ENCODE results near the gene MYLIP. TPM values are rescaled to one million over a fixed set of nuclear protein-coding genes. Genes with fewer than 3 reads are reported as not detected.

MYLIP gene
- total RNA-seq, 1 donor = 171 TPM

DNA sequence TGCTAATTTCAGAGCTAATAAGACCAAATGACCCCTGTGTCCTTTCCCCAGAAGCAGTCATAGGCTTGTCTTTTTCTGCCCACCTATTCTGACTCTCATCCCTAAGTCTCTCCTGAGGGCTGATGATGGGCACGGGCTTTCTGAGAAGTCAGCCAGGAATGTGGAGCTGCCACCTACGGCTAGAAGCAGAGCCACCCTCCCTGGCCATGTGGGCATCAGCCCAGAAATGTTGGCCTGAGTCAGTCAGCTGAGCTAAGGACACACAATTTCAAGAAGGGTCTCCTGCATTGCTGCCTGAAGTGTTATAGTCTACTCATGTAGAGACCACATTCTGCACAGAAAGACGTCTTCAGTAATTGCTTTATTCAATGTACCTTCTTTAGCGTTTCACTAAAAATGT, 17.1 kb downstream of the MYLIP start:
- no peak overlapping the region for H3K4me3 ChIP-seq (ENCODE audit: low read length)
- no peaks in the 10 kb centered on the region for H3K9me3 ChIP-seq (ENCODE audit: low read depth, low read length)
- no peaks in the 10 kb centered on the region for H3K27me3 ChIP-seq (ENCODE audit: insufficient read depth, low read length)
- H3K4me1 ChIP-seq (ENCODE audit: insufficient read depth, low read length) = no peaks in the 10 kb centered on the region

DNA sequence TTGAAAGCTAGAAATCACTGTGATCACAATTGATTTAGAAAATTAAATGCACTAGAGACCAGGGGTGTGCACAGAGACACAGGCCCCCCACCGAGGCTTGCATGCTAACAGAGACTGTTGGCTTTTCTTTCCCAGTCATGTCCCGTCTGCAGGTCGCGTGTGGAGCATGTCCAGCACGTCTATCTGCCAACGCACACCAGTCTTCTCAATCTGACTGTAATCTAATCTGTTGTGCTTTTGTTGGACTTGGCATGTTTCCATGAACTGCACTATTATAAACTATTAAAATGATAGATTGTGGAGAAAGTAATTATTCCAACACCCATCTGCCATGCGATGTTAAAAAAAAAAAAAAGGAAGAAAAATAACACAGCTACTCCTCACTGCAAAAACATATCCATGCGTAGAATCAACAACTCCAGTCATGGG, 17.7 kb downstream of the MYLIP start:
- Histone ChIP-seq H3K4me1 (ENCODE audit: insufficient read depth, low read length) (no peaks in the 10 kb centered on the region), H3K9me3 (ENCODE audit: low read depth, low read length) (no peaks in the 10 kb centered on the region), H3K27me3 (ENCODE audit: insufficient read depth, low read length) (no peaks in the 10 kb centered on the region), H3K4me3 (ENCODE audit: low read length) (no peak overlapping the region)

DNA sequence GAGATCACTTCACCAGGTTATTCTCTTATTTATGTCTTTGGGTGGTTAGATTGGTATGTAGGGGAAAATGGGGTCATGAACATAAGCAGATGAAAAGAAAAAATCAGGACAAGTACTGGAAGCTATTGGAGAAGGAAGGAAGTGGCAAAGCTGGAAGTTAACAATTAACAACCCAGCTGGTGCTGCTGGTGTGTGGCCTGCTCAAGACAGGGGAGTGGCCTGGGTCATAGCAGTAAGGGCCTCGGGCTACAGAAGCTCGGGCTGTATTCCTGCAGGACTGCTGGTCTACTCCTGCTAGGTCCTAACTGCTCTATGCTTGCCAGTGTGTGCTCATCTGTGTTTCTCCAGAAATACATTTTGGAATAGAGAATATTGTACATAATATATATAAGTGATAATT, 19.6 kb downstream of the MYLIP start:
- H3K4me1 ChIP-seq (ENCODE audit: insufficient read depth, low read length) = no peaks in the 10 kb centered on the region
- H3K9me3 ChIP-seq (ENCODE audit: low read depth, low read length) = no peaks in the 10 kb centered on the region
- no peak overlapping the region for H3K4me3 ChIP-seq (ENCODE audit: low read length)
- no peaks in the 10 kb centered on the region for H3K27me3 ChIP-seq (ENCODE audit: insufficient read depth, low read length)

DNA sequence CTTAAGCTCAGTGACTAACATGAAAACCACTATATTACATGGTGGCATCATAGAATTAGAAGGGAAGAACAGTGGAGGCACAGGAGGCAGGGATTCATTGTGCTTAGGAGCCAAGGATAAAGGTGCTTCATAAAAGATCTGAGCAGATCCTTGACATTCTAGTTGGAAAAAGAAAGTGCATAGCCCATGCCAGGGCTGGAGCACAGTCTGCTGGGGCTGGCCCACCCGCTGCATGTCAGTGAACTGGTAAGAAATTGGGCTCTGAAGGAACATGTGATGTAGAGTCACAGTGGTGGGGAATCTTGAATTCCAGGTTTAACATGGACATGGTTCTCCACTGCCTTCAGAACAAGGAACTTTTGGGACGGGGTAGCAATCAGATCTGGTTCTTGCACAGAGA, 20.4 kb downstream of the MYLIP start:
- Histone ChIP-seq H3K4me1 (ENCODE audit: insufficient read depth, low read length) (no peaks in the 10 kb centered on the region), H3K4me3 (ENCODE audit: low read length) (no peak overlapping the region), H3K27me3 (ENCODE audit: insufficient read depth, low read length) (no peaks in the 10 kb centered on the region), H3K9me3 (ENCODE audit: low read depth, low read length) (no peaks in the 10 kb centered on the region)

DNA sequence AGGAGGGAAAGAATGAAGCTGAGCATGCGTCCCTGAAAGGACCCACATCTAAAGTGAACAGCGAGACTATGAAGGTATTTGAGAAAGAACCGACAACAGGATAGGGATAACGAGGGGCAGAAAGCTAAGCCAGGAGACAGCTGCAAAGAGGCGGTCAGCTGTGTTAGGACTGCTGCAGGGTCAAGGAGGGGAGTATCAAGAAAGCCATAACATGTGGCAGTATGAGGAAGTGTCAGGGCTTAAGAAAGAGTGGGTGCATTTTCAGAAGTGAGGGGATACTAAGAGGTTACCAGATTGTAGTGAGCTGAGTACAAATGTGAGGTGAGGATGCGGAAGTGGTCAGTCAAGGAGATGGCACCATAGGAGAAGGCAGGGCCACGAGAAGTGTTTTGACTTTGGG, 21.2 kb downstream of the MYLIP start:
- Histone ChIP-seq H3K27me3 (ENCODE audit: insufficient read depth, low read length) (no peaks in the 10 kb centered on the region), H3K9me3 (ENCODE audit: low read depth, low read length) (no peaks in the 10 kb centered on the region), H3K4me3 (ENCODE audit: low read length) (no peak overlapping the region), H3K4me1 (ENCODE audit: insufficient read depth, low read length) (no peaks in the 10 kb centered on the region)

DNA sequence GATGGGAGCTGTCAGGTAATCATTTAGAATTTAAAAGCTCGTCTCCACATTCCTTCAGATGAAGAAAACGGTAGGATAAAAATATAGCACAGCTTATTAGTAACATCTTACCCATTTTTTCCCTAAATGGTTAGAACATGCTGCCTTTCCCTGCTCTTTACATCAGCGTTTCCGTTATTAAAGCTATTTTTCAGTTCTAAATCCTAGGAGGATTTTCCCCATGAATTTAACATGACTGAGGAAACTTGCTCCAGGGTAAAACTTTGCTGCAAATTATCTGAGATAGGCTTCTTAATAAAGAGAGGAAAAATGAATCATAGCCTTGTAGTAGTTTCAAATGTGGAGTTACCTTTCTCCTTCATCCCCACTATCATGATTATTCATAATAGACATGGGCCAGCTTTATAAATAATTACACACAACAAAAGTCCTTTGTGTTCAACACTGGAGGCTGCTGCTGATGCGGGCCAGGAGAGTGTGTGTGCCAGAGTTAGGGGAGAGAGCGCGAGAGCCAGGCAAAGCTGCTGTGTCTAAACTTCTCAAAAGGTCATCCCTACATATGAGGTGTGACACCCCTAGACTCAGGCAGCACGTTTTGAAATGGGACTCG, 24.4 kb downstream of the MYLIP start:
- Histone ChIP-seq H3K4me3 (ENCODE audit: low read length) (no peak overlapping the region), H3K27me3 (ENCODE audit: insufficient read depth, low read length) (no peaks in the 10 kb centered on the region), H3K4me1 (ENCODE audit: insufficient read depth, low read length) (no peaks in the 10 kb centered on the region), H3K9me3 (ENCODE audit: low read depth, low read length) (no peaks in the 10 kb centered on the region)

DNA sequence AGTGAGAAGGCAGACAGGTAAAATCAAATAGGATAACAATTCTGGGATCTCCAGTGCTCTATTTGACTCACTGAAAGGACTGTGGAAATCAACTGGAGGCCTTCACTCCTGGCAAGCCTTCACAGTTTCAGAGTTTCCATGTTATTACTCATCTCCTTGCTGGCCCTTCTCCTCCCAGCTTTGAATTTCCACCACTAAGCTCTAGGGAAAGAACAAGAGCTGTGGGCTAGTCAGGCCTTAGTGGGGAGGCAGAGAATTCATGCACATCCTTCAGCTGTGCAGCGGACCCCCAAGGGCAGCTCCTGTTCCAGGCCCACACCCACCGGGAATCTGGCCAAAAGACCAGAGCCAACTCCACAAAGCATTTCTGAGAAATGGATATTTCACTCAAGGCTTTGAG, 26.0 kb downstream of the MYLIP start:
- no peaks in the 10 kb centered on the region for H3K9me3 ChIP-seq (ENCODE audit: low read depth, low read length)
- no peaks in the 10 kb centered on the region for H3K4me1 ChIP-seq (ENCODE audit: insufficient read depth, low read length)
- H3K27me3 ChIP-seq (ENCODE audit: insufficient read depth, low read length) = no peaks in the 10 kb centered on the region
- no peak overlapping the region for H3K4me3 ChIP-seq (ENCODE audit: low read length)

DNA sequence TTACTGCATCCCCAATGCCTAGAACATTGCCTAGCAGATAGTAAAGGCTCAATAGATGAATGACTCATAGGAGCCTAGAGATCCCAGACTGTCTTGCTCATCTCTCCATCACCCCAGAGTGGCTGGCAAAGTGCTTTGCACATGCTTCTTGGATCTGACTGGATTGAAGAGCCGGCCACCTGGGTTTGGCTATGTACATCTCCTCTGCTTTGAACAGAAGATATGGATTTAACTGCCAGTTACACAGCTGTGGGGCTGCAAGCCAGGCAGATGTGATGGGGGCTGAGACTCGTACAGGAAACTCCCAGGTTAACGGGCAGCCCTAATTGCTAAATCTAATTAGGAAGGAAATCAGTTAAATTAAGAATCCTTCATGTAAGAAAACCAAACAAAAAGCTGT, 28.6 kb downstream of the MYLIP start:
- Histone ChIP-seq H3K4me1 (ENCODE audit: insufficient read depth, low read length) (no peaks in the 10 kb centered on the region), H3K4me3 (ENCODE audit: low read length) (no peak overlapping the region)

DNA sequence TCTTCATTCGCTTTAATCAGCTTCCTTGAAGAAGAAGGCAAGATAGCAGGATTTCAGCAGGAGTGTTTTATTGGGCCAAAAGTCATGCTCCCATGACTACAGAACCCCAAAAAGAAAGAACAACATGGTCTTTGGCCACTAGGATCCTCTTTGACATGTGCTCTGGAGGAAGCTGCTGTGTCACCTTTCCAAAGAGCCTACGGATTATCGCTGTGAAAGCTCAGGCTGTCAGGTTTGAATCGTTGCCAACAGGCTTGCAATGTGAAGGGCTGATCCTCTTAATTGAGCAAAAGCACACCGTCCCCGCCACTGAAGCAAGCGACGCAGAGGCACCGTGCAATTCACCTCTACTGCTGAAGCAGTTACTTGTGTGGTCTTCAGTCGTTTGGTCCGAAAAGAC, 29.0 kb downstream of the MYLIP start:
- Histone ChIP-seq H3K4me1 (ENCODE audit: insufficient read depth, low read length) (no peaks in the 10 kb centered on the region), H3K27me3 (ENCODE audit: insufficient read depth, low read length) (no peaks in the 10 kb centered on the region), H3K4me3 (ENCODE audit: low read length) (no peak overlapping the region), H3K9me3 (ENCODE audit: low read depth, low read length) (no peaks in the 10 kb centered on the region)

More for the DNA sequence above, 28.6 kb downstream of the MYLIP start:
- Histone ChIP-seq H3K27me3 (ENCODE audit: insufficient read depth, low read length) (no peaks in the 10 kb centered on the region), H3K9me3 (ENCODE audit: low read depth, low read length) (no peaks in the 10 kb centered on the region)

DNA sequence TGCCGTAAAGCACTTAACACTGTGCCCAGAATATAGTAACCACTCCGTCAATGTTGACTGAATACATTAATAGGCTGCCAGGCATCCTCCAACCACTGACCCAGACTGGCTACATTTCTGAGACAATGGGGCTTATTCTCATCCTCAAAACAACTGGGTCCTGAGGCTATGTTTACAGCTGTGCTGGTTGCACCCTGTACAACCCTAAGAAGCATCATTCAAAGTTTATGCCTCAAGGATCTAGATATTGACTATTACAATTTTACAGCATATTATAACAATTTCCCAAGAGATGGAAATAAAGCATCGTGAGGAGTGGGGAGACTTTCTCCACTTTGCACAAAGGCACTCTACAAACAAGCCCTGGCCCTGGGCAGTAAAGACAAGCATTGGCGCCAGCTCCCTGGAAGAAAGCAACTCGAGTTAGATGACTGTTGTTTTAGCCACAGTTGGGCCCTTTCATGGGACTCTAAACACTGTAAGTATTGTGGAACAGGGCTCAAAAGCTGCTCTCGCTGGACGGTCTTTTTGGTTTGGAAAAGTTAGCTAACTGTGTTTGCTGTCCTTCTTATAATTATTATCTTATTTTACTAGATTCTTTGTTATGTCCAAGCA, 30.2 kb downstream of the MYLIP start:
- no peaks in the 10 kb centered on the region for H3K27me3 ChIP-seq (ENCODE audit: insufficient read depth, low read length)

DNA sequence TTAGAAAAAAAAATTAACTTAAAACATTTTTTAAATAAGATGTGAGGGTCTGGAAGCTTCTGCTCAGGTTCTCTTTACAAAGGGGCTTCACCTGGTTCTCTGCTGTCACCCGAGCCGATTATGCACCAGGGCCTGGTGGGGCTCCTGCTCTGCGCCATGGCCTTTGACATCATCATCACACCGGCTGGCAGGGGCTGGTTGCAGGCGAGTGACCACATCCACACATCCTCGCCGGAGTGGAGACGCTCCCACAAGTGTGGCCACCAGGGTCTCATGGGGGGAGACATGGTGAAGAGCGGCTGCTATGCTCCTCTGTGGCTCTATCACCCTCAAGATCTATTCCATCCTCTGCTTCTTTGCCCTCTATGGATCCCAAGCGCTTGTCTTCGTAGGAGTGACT, 31.9 kb downstream of the MYLIP start:
- no peaks in the 10 kb centered on the region for H3K4me1 ChIP-seq (ENCODE audit: insufficient read depth, low read length)

More for the DNA sequence above, 30.2 kb downstream of the MYLIP start:
- Histone ChIP-seq H3K4me3 (ENCODE audit: low read length) (no peak overlapping the region), H3K9me3 (ENCODE audit: low read depth, low read length) (no peaks in the 10 kb centered on the region), H3K4me1 (ENCODE audit: insufficient read depth, low read length) (no peaks in the 10 kb centered on the region)

DNA sequence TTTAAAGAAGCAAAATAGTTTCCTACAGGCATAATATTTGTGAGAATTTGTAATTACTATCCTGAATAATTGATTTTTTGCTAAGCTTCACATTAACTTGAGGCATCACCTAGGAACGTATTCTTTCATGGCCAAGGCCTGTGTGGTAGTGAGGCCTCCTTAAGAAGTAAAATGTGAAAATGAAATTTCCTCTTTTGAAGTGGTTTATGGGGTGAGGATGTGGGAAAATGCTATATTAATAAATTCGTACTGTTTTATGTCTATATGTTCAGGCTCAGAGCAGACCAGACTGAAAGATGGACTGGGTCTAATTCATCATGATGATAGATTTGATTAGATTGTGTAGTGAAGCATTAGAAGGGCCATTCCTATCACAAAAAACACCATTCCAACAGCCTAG, 33.1 kb downstream of the MYLIP start:
- Histone ChIP-seq H3K9me3 (ENCODE audit: low read depth, low read length) (no peaks in the 10 kb centered on the region), H3K4me3 (ENCODE audit: low read length) (no peak overlapping the region), H3K4me1 (ENCODE audit: insufficient read depth, low read length) (no peaks in the 10 kb centered on the region), H3K27me3 (ENCODE audit: insufficient read depth, low read length) (no peaks in the 10 kb centered on the region)

More for the DNA sequence above, 31.9 kb downstream of the MYLIP start:
- no peaks in the 10 kb centered on the region for H3K27me3 ChIP-seq (ENCODE audit: insufficient read depth, low read length)
- no peak overlapping the region for H3K4me3 ChIP-seq (ENCODE audit: low read length)
- no peaks in the 10 kb centered on the region for H3K9me3 ChIP-seq (ENCODE audit: low read depth, low read length)

DNA sequence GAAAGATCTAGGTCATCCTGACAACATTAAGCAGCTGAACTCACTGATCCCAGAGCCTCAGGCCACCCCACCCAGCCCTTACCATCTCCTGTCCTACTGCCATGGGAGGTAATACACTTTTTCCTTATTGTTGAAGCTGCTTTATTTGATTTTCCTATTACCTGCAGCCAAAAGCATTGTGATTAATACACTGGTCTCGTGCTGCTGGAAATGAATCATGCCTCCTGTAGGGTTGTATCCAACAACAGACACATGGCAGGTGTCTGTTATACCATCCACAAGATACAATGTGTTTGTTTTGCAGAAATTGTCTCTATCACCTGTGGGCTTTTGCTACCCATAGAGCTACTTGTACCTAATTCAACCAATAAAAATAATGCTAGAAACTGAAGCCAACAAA, 34.2 kb downstream of the MYLIP start:
- no peaks in the 10 kb centered on the region for H3K4me1 ChIP-seq (ENCODE audit: insufficient read depth, low read length)
- H3K27me3 ChIP-seq (ENCODE audit: insufficient read depth, low read length) = no peaks in the 10 kb centered on the region
- H3K4me3 ChIP-seq (ENCODE audit: low read length) = no peak overlapping the region
- H3K9me3 ChIP-seq (ENCODE audit: low read depth, low read length) = no peaks in the 10 kb centered on the region

DNA sequence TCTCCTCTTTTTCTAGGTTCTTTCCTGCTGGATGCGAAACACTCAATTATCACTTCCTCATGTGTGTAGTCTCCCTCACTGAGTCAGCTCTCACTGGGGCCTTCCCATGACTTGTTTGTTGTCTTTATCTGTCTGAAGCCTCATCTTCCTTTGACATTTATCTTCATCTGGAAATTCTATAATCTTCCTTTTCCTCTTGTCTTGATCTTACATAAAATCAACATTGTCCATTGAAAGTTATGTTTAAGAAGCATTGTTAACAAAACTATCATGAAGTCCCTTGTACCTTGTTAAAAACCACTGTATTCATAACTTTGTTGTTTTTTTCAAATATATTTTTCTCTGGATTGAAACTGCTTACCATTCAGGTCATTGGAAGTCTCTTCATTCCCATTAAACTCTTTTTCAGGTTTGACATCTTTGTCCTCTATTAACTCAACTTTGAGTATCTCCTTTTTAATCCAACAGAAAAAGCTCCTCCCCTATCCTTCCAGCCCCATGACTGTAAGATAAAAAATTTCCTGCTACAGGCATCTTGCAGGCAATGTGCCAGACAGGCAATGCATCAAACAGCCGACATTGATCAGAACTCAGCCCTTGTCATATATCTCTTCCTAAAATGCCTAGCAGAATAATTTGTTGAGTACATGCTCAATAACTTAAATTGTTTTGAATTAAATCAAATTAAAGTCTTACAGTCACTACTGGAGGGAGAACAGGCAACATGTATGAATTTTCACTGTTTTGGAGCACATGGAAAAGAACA, 34.8 kb downstream of the MYLIP start:
- no peaks in the 10 kb centered on the region for H3K27me3 ChIP-seq (ENCODE audit: insufficient read depth, low read length)
- H3K4me1 ChIP-seq (ENCODE audit: insufficient read depth, low read length) = peaks cover 5% of the 10 kb centered on the region
- no peaks in the 10 kb centered on the region for H3K9me3 ChIP-seq (ENCODE audit: low read depth, low read length)
- no peak overlapping the region for H3K4me3 ChIP-seq (ENCODE audit: low read length)

DNA sequence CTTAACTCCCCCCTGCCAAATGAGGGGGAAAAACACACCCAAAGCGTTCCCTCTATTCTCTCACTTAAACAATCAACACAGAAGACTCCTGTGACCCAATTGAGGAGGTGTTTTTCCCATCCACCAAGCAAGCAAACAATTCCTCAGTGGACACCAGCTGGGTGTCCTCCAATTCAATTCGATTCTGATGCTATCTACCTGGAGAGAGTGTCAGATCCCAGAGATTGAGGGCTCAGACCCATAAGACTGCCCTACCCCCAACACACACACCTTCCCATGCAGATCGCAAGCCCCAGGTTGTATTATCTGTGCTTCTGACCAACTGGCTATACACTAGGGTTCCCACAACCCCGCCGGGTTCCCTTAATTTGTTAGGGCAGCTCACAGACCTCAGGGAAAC, 36.8 kb downstream of the MYLIP start:
- H3K4me1 ChIP-seq (ENCODE audit: insufficient read depth, low read length) = peaks cover 7% of the 10 kb centered on the region
- no peaks in the 10 kb centered on the region for H3K9me3 ChIP-seq (ENCODE audit: low read depth, low read length)
- no peak overlapping the region for H3K4me3 ChIP-seq (ENCODE audit: low read length)
- no peaks in the 10 kb centered on the region for H3K27me3 ChIP-seq (ENCODE audit: insufficient read depth, low read length)

Measured in mononuclear cell (primary cell).